GM12875 (cell line): ENCODE data around the gene TAS2R50.

ENCODE experiments used
- H3K4me3 ChIP-seq: one replicate; pipeline ENCODE4 v1.5.1; 2011; ENCODE audit warnings: low read depth, low read length, control low read depth
- CTCF ChIP-seq: IDR thresholded peaks from 2 replicates; pipeline ENCODE4 v1.5.1; 2011; ENCODE audit warnings: low read depth, mild to moderate bottlenecking, control low read depth, inconsistent platforms, low read length, moderate library complexity, borderline replicate concordance; ENCODE audit not compliant: insufficient read depth

The TAS2R50 gene

GRCh38 chr12:11015775-11016430 is 29.2 kb upstream of the TAS2R50 start:
- TF ChIP-seq CTCF = no peak
- no peak overlapping the region for H3K4me3 ChIP-seq

GRCh38 chr12:11014234-11014633 is 27.5 kb upstream of the TAS2R50 start:
- TF ChIP-seq CTCF = no peak

GRCh38 chr12:11007608-11008007 is 20.9 kb upstream of the TAS2R50 start:
- H3K4me3 ChIP-seq = no peak overlapping the region
- TF ChIP-seq CTCF = no peak

More at GRCh38 chr12:11014234-11014633, 27.5 kb upstream of the TAS2R50 start:
- no peak overlapping the region for H3K4me3 ChIP-seq

- no peak for TF ChIP-seq CTCF
- no peak within 1 kb of the TSS for H3K4me3 ChIP-seq
Observed at GRCh38 chr12:10998204-10998603, 11.5 kb upstream of the TAS2R50 start, which contains the start of gene TAS2R20. TSS of gene TAS2R20 (minus strand) at chr12:10998304. CDS start at chr12:10997875, 429 bp downstream.

GRCh38 chr12:10994307-10994706 is 7.6 kb upstream of the TAS2R50 start:
- TF ChIP-seq CTCF = no peak
- H3K4me3 ChIP-seq = no peak overlapping the region

- no peak for TF ChIP-seq CTCF
- no peak overlapping the region for H3K4me3 ChIP-seq
Observed at GRCh38 chr12:10989107-10989506, 2.4 kb upstream of the TAS2R50 start.

- no peak for TF ChIP-seq CTCF
- H3K4me3 ChIP-seq = no peak overlapping the region
Observed at GRCh38 chr12:10982244-10982643, 4.5 kb downstream of the TAS2R50 start.
